Esophagus squamous epithelium (tissue), 5 donors: ENCODE measurements around the gene SLC38A11. TPM values are rescaled to one million over a fixed set of nuclear protein-coding genes. Genes with fewer than 3 reads are reported as not detected.
A peak's percentile ranks its signal among the peaks of the same experiment; 100 is the strongest.

Experiments used
- DNase-seq: peaks from one replicate; lab custom pipeline; 2025; lab: John Stamatoyannopoulos, UW
- H3K27ac ChIP-seq, 4 donors: fragments of 200-600 bp; sonication (generic); one replicate each; pipeline ENCODE4 v1.5.1; 2016 to 2019; ENCODE audit warnings: mild to moderate bottlenecking in 1 of 4
- H3K27me3 ChIP-seq, 4 donors: fragments of 200-600 bp; sonication (generic); 1 replicate in 3 of 4; 2 replicates in 1 of 4; pipeline versions ENCODE4 v1.5.1 to v1.6.0; 2017 to 2021; ENCODE audit warnings: antibody characterized with exemption in 1 of 4
- H3K36me3 ChIP-seq, 3 donors: fragments of 200-600 bp; sonication (generic); one replicate each; pipeline ENCODE4 v1.5.1; 2016 to 2019
- H3K4me1 ChIP-seq, 3 donors: fragments of 200-600 bp; sonication (generic); one replicate each; pipeline ENCODE4 v1.5.1; 2017 to 2019
- H3K4me3 ChIP-seq, 4 donors: fragments of 200-600 bp; sonication (generic); 1 replicate in 3 of 4; 2 replicates in 1 of 4; pipeline ENCODE4 v1.5.1; 2016 to 2019; ENCODE audit warnings: mild to moderate bottlenecking in 2 of 4, moderate library complexity in 1 of 4
- H3K9me3 ChIP-seq, 3 donors: fragments of 200-600 bp; sonication (generic); one replicate each; pipeline ENCODE4 v1.5.1; 2016 to 2019
- CTCF ChIP-seq, 6 experiments: fragments of 450-650 bp in 4 of 6; fragments of 200-600 bp in 2 of 6; sonication (generic) in 2 of 6; IDR thresholded peaks; one replicate each; pipeline ENCODE4 v1.5.1; 2016 to 2019; ENCODE audit warnings: antibody characterized with exemption in 6 of 6, mild to moderate bottlenecking in 4 of 6, moderate library complexity in 4 of 6
- POLR2A ChIP-seq, 4 donors: fragments of 450-650 bp; IDR thresholded peaks; one replicate each; pipeline ENCODE4 v1.6.1; 2017; ENCODE audit warnings: antibody characterized with exemption in 4 of 4, mild to moderate bottlenecking in 4 of 4, moderate library complexity in 3 of 4
- WGBS, 2 donors: methylation state at CpG; one replicate each; pipeline ENCODE4 v1.1.5; 2018; 5-methylcytosine and 5-hydroxymethylcytosine counted together
- intact Hi-C: fragments of 100-400 bp; cut with DNase I; formaldehyde crosslinking; loops from one replicate; pipeline ENCODE4 v1.15.0; 2022
- total RNA-seq, 4 donors: library from RNA; depleted of rRNA; stranded (reverse); fragments of >200 nt; gene quantifications; one replicate each; pipeline ENCODE4 v1.1.0, GENCODE V29; 2016
- donor health status: DM: yes; HTN: yes; CAD: no.

Gene SLC38A11
- total RNA-seq, 4 donors from 2014 or later, result 0.47 to 2.5 (median 0.66) TPM; not detected in 1

GRCh38 chr2:164903204-164903603 is 52.1 kb downstream of the SLC38A11 start:
- intact Hi-C loops, result no loop called here
- Histone ChIP-seq H3K9me3 (no peaks in the 10 kb centered on the region), H3K27me3 (no peaks in the 10 kb centered on the region), H3K4me3 (no peak overlapping the region), H3K27ac (peak overlapping the region in 2 of 4 donors; percentile 34 to 47), H3K4me1 (peaks cover 3 to 37% (median 11%) of the 10 kb centered on the region in 3 donors), H3K36me3 (no peaks in the 10 kb centered on the region)
- TF ChIP-seq POLR2A (IDR thresholded peaks at IDR 0.05) (no peak), CTCF (IDR thresholded peaks at IDR 0.05) (no peak)
- no peak for DNase-seq

- TF ChIP-seq CTCF (IDR thresholded peaks at IDR 0.05) (no peak), POLR2A (IDR thresholded peaks at IDR 0.05) (no peak)
- Histone ChIP-seq H3K4me3 (no peak overlapping the region), H3K27me3 (no peaks in the 10 kb centered on the region), H3K4me1 (peaks cover 3 to 42% (median 19%) of the 10 kb centered on the region in 3 donors), H3K27ac (no peak overlapping the region), H3K9me3 (no peaks in the 10 kb centered on the region), H3K36me3 (no peaks in the 10 kb centered on the region)
- no peak for DNase-seq
- intact Hi-C loops, result no loop called here
- WGBS, 2 donors, result 61 to 62% methylated on average over 1 of the region's 1 CpG
These were observed 56.2 kb downstream of the SLC38A11 start for GRCh38 chr2:164899121-164899520.

GRCh38 chr2:164898475-164898874 is 56.9 kb downstream of the SLC38A11 start:
- intact Hi-C loops, result no loop called here
- H3K27me3 ChIP-seq, result no peaks in the 10 kb centered on the region
- H3K4me3 ChIP-seq, result no peak overlapping the region
- DNase-seq, result no peak
- WGBS, 2 donors, result 55 to 63% methylated on average over 3 of the region's 3 CpGs
- H3K27ac ChIP-seq, result no peak overlapping the region
- peaks cover 0 to 36% (median 15%) of the 10 kb centered on the region in 3 donors for H3K4me1 ChIP-seq
- TF ChIP-seq POLR2A (IDR thresholded peaks at IDR 0.05) (no peak), CTCF (IDR thresholded peaks at IDR 0.05) (no peak)
- H3K9me3 ChIP-seq, result no peaks in the 10 kb centered on the region
- H3K36me3 ChIP-seq, result no peaks in the 10 kb centered on the region

GRCh38 chr2:164897469-164898260 is 57.7 kb downstream of the SLC38A11 start:
- TF ChIP-seq CTCF (IDR thresholded peaks at IDR 0.05) (no peak), POLR2A (IDR thresholded peaks at IDR 0.05) (no peak)
- no peaks in the 10 kb centered on the region for H3K36me3 ChIP-seq
- 70 to 75% methylated on average over 3 of the region's 3 CpGs for WGBS, 2 donors
- peaks cover 0 to 30% (median 12%) of the 10 kb centered on the region in 3 donors for H3K4me1 ChIP-seq
- no peak overlapping the region for H3K27ac ChIP-seq
- no peak overlapping the region for H3K4me3 ChIP-seq
- H3K9me3 ChIP-seq, result no peaks in the 10 kb centered on the region
- DNase-seq, result no peak
- H3K27me3 ChIP-seq, result no peaks in the 10 kb centered on the region
- intact Hi-C loops, result no loop called here

GRCh38 chr2:164896634-164897355 is 58.5 kb downstream of the SLC38A11 start:
- no peaks in the 10 kb centered on the region for H3K9me3 ChIP-seq
- H3K4me1 ChIP-seq, result peaks cover 0 to 30% (median 12%) of the 10 kb centered on the region in 3 donors
- intact Hi-C loops, result no loop called here
- no peak for DNase-seq
- 17 to 34% methylated on average over 3 of the region's 3 CpGs for WGBS, 2 donors
- H3K27ac ChIP-seq, result peak overlapping the region in 2 of 4 donors; percentile 0 to 32
- no peaks in the 10 kb centered on the region for H3K27me3 ChIP-seq
- H3K36me3 ChIP-seq, result no peaks in the 10 kb centered on the region
- H3K4me3 ChIP-seq, result no peak overlapping the region
- no peak for TF ChIP-seq POLR2A (IDR thresholded peaks at IDR 0.05)
- no peak for TF ChIP-seq CTCF (IDR thresholded peaks at IDR 0.05)
